GM21381 (cell line): Measurements from ENCODE around the gene ATRIP.
A peak's percentile ranks its signal among the peaks of the same experiment; 100 is the strongest.
"Not testable (repeated sequence)": the region's sequence is repeated elsewhere in the genome, so short reads cannot be mapped to it uniquely, and the experiment has no call there.

ENCODE experiments used
- ATAC-seq: cut with Tn5 transposase; IDR thresholded peaks from one replicate; pipeline ENCODE4 v1.9.1; 2021; ENCODE audit warnings: mild to moderate bottlenecking, moderate library complexity; ENCODE audit not compliant: unreplicated experiment

The ATRIP gene

DNA sequence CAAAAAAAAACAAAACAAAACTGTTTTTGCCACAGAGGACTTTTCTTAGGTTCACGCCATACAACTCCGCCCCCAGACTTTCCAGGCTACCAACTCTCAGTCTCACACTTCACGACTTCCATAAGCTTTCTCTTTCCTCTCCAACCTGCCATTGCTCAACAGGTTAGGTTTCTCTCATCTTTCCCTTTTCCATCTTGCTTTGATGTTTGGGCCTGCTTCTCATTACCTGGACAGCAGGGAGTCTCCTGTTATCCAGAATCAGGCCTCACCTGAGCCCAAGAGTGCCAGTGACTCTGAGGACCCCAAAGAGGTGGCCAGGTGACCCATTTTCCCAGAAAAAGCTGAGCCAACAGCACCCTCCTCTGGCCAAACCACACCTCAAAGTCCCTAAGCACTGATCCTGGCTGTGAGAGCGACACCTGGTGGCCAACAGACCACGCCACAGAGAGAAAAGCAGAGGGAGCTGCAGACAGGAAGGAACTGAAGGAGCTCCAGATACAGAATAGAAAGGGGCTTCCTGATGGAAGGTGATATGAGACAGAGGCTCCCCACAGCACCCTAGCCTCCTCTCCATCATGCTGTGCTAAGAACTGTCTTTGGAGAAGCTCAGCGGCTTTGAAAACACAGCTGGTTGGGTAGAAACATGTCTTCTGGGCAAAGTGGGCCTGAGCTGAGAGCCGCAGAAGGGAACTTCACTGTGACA lies 10.6 kb upstream of the ATRIP start:
- ATAC-seq: no peak

DNA sequence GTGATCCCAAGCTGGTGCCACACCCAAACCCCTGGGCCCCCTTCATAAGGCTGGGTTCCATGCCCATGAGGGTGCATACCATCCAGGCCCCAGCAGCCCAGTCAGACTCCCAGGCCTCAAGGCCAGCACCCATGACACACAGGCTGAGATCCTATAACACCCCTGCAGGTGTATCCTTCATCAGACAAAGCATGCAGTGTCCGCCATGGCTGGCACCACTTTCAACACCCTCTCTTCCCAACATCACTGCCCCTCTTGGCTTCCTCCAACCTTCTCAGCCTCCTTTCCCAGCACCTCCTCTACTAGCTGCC lies 10.1 kb upstream of the ATRIP start:
- no peak for ATAC-seq

DNA sequence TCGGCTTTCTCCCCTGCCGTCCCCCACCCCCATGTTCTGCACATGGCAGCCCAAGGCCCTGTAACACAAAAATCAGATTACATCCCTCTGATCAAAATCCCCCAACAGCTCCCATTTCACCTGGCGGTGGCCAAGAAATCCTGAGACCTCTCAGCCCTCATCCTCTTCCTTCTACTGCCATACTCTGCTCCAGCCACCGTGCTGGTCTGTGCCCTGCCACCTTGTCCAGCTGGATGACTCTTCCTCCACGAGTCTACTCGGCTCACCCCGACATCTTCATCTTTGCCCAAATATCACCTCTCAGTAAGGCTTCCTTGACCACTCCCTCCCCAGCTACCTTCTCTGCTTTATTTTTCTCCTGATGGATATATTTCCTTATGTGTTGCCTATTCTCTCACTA lies 9.7 kb upstream of the ATRIP start:
- ATAC-seq: no peak

DNA sequence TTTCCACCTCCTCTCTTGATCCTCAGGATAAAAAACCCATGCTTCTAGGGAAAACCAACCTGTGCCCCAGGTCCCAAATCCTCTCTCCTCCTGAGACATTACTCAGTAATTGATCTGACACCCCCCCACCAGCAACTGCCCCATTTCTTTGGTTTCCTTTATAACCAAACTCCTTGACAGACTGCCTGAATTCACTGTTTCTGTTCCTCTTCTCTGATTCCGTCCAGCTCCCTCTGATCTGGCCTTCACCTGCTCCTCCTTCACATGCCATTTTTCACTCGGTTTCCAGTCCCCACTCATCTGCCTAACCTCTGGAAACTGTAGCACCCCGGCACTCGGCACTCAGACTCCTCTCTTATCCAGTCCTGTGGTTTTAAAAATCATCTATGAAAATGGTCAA lies 8.7 kb upstream of the ATRIP start:
- no peak for ATAC-seq

DNA sequence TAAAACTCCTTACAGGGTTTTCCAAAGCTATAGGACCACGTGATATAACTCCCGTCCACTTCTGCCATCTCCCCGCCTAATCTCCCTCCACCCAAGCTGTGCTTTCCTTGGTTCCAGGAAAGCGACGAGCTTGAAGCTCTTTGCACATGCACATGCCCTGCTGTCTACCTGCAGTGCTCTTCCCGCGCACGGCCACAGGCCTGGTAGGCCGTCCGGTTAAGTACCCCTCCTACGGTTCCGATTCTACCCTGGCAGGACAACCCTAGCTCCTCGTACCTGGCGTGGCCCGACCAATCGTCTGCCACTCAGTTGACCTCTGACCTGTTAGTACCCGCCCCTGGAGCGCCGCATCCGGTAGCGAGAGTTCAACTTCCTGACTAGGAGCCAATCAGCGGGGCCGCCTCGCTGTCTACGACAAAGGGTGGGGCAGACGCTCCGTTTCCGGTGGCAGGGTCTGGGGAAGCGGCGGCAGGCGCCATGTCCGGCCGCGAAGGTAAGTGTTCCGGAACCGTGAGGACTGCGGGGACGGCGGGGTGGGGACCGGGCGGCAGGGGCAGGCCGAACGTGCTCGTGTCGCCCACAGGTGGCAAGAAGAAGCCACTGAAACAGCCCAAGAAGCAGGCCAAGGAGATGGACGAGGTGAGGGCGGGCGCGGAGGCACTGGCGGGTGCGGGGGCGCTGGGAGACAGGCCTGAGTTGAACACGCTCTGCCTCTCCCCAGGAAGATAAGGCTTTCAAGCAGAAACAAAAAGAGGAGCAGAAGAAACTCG lies 6.5 kb upstream of the ATRIP start, which contains the start of the genes CCDC51 and TMA7:
TSS of gene CCDC51 (minus strand) at position 300 of the 770 bp plus-strand sequence. CDS start 4,991 bp downstream, outside the sequence.
TSS of gene TMA7 (plus strand) at position 438 of the 770 bp plus-strand sequence. CDS start at position 478, 40 bp downstream.
- ATAC-seq: peak; percentile 93

DNA sequence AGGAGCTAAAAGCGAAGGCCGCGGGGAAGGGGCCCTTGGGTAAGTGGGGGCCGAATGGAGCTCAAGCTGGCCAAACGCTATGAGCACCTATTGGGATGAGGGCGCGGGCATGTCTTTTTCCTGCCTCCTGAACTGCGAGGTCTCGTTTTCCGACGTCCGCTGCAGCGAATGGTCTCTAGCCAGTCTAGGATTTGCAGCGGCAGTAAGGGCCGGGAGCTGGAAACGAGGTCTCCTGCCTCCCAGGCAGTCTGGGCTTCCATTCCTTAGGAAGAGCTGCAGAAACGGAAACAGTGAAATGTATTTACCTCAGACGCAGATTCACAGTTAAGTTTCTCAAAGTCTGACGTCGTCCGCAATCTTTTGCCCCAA lies 6.0 kb upstream of the ATRIP start:
- no peak for ATAC-seq

DNA sequence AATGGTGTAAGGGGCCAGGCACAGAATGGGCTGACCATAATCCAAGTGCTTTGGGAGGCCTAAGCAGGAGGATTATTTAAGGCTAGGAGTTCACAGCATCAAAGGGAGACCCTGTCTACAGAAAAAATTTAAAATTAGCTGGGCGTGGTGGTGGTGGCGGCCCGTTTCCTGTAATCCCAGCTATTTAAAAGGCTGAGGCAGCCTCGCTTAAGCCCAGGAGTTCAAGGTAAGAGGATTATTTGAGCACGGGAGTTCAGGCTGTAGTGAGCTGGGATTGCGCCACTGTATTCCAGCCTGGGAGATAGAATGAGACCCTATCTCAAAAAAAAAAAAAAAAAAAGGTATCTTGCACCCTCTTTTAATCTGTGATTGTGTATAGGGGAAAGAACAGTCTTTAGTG lies 4.6 kb upstream of the ATRIP start:
- no peak for ATAC-seq

DNA sequence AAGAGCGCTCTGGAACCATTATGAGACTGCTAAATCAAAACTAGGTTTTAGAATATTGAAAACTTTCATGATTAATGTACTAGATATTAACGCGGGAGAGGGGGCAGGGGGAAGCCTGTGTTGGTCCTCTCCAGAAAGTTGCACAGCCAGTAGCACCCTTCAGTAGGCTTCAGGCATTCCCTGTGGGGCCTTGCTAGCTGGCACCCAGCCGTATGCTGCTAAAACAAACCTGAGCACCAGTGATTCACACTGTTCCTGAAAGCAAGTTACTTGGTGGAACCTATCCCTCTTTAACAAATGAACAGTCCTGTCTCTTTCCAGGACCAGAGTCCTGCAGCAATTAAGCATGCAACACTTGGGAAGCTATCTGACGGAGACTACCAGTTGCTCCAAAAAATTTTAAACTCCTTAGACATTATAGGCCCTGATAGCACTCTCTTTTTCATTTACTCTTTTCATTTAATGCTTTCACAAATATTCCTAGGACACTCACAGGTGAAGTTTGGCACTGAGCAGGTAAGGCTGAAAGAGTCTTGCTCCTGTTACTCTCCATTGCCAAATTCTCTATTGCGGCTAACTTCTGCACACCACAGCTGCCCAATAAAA lies 1.2 kb upstream of the ATRIP start:
- no peak for ATAC-seq

DNA sequence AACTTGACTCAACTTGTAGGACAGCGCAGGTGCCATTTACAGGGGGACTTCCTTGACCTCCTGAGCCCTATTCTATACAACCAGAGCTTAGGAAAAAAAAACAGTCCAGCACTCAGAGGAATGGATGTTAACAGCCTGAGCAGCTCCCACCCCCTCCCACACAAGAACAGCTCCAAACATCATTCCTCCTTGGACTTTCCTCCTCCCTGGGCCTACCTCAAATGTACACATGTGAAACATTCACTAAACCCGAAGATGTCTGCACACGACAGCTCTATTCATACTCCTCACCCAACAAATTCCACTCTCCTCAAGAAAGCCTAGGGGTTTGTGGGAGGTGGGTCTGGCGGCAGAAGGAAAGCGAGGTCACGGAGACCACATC lies 503 bp upstream of the ATRIP start:
- ATAC-seq: no peak

DNA sequence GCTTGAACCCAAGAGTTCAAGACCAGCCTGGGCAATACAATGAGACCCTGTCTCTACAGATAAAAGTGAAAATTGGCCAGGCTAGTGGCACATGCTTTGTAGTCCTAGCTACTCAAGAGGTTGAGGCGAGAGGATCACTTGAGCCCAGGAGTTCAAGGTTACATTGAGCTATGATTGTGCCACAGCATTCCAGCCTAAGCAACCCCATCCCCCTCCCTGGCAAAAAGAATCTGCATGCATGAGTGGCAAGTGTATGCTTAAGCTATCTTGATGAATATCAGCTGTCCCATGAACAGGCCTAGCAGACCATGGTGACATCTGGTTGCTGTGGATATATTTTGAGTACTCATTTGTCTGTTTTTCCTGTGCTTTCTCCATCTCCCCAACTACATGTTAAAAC lies 4.7 kb downstream of the ATRIP start:
- no peak for ATAC-seq

DNA sequence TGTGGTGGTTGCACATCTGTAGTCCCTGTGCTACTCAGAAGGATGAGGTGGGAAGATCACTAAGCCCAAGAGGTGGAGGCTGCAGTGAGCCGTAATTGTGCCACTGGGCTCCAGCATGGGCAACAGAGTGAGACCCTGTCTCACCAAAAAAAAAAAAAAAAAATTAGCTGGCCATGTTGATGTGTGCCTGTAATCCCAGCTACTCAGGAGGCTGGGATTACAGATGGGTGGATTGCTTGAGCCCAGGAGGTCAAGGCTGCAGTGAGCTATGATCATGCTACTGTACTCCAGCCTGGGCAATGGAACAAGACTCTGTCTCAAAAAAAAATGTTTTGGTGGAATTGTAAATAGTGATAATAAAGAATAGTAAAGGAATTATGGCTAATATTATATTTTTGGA lies 9.9 kb downstream of the ATRIP start:
- ATAC-seq: no peak

DNA sequence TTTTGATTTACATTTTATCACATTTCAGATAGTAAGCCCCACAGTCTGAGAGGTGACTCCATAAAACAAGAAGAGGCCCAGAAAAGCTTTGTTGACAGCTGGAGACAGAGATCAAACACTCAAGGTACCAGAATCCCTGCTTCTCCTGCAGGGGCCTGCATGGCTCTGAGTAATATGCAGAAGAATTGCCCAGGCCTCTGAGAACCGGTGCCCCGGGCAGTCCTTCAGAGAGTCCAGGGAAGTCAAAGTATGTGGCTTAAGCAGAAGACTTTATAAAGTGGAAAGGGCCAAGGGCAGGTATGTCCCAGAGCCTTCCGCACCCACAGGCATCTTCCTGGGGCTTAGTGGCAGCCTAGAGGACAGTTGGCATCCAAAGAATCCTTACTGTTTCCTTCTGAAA lies 12.8 kb downstream of the ATRIP start:
- ATAC-seq: no peak

DNA sequence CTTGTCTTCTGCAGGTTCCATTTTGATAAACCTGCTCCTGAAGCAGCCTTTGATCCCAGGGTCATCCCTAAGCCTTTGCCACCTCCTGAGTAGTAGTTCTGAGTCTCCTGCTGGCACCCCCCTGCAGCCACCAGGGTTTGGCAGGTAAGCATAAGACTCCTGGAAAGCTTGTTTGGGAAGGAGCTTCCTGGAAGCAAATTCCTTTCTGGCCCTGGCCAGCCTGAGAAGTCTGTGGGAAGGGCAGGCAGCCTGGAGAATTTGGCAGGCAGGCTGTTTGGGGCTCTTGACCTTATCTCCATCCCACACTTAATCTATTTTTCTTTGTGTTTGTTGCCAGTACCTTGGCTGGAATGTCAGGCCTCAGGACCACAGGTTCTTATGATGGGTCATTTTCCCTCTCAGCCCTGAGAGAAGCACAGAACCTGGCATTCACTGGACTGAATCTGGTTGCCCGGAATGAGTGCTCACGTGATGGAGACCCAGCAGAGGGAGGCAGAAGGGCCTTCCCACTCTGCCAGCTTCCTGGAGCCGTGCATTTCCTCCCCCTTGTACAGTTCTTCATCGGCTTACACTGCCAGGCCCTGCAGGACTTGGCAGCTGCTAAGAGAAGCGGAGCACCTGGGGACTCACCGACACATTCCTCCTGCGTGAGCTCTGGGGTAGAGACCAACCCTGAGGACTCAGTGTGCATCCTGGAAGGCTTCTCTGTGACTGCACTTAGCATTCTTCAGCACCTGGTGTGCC lies 13.4 kb downstream of the ATRIP start:
- ATAC-seq: no peak

DNA sequence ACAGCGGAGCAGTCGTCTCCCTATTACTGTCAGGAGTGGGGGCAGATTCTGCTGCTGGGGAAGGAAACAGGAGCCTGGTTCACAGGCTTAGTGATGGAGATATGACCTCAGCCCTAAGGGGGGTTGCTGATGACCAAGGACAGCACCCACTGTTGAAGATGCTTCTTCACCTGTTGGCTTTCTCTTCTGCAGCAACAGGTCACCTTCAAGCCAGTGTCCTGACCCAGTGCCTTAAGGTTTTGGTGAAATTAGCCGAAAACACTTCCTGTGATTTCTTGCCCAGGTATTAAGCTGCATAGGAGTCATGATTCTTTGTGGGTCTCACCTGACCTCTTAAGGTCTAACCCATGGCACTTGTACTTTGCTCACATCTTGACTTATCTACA lies 14.0 kb downstream of the ATRIP start:
- ATAC-seq: no peak

DNA sequence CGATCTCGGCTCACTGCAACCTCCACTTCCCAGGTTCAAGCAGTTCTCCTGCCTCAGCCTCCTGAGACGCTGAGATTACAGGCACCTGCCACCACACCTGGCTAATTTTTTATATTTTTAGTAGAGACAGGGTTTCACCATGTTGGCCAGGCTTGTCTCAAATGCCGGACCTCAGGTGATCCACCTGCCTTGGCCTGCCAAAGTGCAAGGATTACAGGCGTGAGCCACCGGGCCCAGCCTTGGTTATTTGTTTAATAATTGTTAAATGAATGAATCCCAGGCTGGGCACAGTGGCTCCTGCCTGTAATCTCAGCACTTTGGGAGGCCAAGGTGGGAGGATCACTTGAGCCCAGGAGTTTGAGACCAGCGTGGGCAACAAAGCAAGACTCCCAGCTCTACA lies 15.2 kb downstream of the ATRIP start:
- ATAC-seq: not testable (repeated sequence)

DNA sequence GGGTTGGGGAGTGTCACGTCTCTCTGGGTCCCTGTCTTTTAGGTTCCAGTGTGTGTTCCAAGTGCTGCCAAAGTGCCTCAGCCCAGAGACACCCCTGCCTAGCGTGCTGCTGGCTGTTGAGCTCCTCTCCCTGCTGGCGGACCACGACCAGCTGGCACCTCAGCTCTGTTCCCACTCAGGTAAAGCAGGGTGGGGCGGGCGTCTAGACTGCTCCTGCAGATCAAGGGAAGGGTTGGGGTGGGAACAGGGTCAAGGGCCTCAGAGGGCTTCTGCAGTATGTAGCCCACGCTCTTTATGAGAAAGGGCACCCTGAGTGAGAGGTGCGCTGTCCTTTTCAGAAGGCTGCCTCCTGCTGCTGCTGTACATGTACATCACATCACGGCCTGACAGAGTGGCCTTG lies 17.2 kb downstream of the ATRIP start:
- ATAC-seq: no peak

DNA sequence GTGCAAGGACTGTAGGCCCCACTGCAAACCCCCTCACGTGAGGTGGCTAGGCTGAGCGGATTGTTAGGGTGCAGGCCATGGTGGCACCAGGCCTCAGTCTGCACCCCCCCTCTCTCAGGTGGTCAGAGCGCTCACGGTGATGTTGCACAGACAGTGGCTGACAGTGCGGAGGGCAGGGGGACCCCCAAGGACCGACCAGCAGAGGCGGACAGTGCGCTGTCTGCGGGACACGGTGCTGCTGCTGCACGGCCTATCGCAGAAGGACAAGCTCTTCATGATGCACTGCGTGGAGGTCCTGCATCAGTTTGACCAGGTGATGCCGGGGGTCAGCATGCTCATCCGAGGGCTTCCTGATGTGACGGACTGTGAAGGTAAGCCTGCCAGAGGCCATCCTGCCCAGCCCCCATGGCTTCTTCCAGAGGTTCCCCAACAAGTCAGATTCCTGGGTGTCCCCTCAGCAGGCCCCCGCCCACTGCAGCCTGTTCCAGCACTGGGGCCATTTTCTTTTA lies 18.2 kb downstream of the ATRIP start:
- no peak for ATAC-seq

DNA sequence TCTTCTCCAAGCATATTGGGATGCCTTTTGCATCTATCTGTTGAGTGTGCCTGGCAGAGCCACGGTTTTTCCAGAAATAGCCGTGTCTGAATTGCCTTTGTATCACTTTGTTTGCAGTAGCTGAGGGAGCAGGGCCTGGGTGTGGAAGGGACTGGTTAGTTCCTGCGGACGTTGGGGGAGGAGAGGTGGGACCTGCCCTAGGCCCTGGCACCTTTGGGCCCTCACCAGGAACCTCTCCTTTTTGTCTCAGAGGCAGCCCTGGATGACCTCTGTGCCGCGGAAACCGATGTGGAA lies 18.6 kb downstream of the ATRIP start:
- no peak for ATAC-seq

DNA sequence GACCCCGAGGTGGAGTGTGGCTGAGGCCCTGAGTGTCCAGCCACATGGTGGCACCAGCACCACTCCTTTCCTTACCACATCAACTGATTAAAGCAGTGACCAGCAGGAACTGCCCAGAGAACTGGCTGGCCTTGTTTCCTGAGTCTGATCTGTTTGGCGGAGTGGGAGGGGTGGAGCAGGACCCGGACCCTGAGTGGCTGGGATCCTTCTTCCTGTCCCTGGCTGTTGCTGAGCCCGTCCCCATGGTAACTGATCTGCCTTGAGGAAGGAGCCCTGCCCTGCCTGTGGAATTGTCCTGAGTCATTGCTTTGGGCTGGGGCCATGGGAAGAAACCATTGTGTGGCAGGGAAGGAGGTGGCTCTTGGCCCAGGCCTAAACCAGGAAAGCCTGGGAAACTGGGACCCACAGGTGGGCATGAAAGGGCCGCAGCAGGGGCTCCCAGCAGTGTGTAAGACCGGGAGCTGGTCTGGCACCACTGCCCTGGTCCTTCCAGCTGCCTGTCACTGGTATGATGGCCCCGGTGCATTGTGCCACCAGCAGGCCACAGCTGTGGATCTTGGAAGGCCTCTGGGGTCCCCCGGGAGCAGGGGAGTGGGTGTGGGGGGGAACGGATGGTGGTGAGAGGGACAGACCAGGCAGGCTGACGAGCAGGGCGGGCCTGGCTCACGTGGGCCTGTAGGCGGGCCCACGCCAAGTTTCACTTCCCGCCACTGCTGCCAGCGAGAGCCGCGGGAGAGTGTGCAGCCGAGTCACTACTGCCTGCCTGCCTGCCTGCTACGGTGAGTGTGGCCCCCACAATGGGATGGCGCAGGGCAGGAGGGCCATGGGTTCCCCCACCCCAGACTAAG lies 19.2 kb downstream of the ATRIP start:
- peak; percentile 81 for ATAC-seq

DNA sequence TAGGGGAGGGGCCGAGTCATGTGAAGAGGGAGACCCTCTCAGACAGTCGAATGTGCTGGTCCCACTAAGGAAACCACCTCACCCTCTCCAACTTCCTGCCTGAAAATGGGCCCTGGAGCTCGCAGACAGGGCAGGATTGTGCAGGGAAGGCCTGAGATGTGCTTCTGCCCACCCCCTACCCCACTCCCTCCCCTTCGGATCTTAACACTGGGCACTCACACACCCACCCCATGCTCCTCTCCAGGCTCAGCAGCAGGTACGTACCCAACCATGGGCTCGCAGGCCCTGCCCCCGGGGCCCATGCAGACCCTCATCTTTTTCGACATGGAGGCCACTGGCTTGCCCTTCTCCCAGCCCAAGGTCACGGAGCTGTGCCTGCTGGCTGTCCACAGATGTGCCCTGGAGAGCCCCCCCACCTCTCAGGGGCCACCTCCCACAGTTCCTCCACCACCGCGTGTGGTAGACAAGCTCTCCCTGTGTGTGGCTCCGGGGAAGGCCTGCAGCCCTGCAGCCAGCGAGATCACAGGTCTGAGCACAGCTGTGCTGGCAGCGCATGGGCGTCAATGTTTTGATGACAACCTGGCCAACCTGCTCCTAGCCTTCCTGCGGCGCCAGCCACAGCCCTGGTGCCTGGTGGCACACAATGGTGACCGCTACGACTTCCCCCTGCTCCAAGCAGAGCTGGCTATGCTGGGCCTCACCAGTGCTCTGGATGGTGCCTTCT lies 20.0 kb downstream of the ATRIP start:
- peak; percentile 4 for ATAC-seq
